IMR-90 (cell line): ENCODE measurements around the gene SNRNP200. TPM values are rescaled to one million over a fixed set of nuclear protein-coding genes. Genes with fewer than 3 reads are reported as not detected.

Experiments
- ATAC-seq: fragments of 200-7000 bp; cut with Tn5 transposase; 2 replicates; pipeline ENCODE4 v1.9.1; 2020; ENCODE audit warnings: low read depth, mild to moderate bottlenecking, moderate library complexity
- BruUV-seq: library from RNA; stranded (reverse); fragments of 400-500 nt; replicated peaks from 2 replicates; lab custom pipeline; 2021; lab: Mats Ljungman, UMichigan
- CTCF ChIA-PET: fragments of 300-600 bp; formaldehyde crosslinking; extraction: SDS; loops from one replicate; lab custom pipeline; 2021; ENCODE audit warnings: antibody characterized with exemption; lab: Yijun Ruan, JAX
- POLR2A ChIA-PET: fragments of 300-600 bp; sonication (Branson Sonifier 250); formaldehyde crosslinking; loops from one replicate; lab custom pipeline; 2022; ENCODE audit warnings: antibody characterized with exemption; ENCODE audit not compliant: unreplicated experiment; lab: Charles Lee
- DNase-seq: peaks from one replicate; pipeline ENCODE4 v3.0.0; 2013
- H2AFZ ChIP-seq: replicated peaks from 2 replicates; pipeline ENCODE3; 2013; ENCODE audit warnings: low read length, mild to moderate bottlenecking; ENCODE audit not compliant: poor library complexity
- H2AK5ac ChIP-seq: 2 replicates; pipeline ENCODE4 v1.6.1; 2013; ENCODE audit warnings: low read depth, low read length, inconsistent platforms
- H2AK9ac ChIP-seq: replicated peaks from 2 replicates; pipeline ENCODE3; 2013; ENCODE audit warnings: mild to moderate bottlenecking, low read depth, low read length, moderate library complexity; ENCODE audit not compliant: poor library complexity
- H2BK120ac ChIP-seq: 2 replicates; pipeline ENCODE4 v1.6.1; 2013; ENCODE audit warnings: low read depth, low read length, inconsistent platforms
- H2BK15ac ChIP-seq: 3 replicates; pipeline ENCODE4 v1.6.1; 2013; ENCODE audit warnings: low read depth, low read length, inconsistent platforms
- H2BK20ac ChIP-seq: 2 replicates; pipeline ENCODE4 v1.6.1; 2013; ENCODE audit warnings: low read depth, mild to moderate bottlenecking, inconsistent platforms, low read length, moderate library complexity
- H2BK5ac ChIP-seq: 2 replicates; pipeline ENCODE4 v1.6.1; 2013; ENCODE audit warnings: mild to moderate bottlenecking, low read depth, low read length, inconsistent platforms; ENCODE audit not compliant: poor library complexity, severe bottlenecking
- H3K14ac ChIP-seq: replicated peaks from 2 replicates; pipeline ENCODE4 v1.6.1; 2013; ENCODE audit warnings: low read depth, low read length, inconsistent platforms
- H3K18ac ChIP-seq: 2 replicates; pipeline ENCODE4 v1.6.1; 2013; ENCODE audit warnings: low read depth, low read length, control low read depth
- H3K23ac ChIP-seq: 2 replicates; pipeline ENCODE4 v1.6.1; 2013; ENCODE audit warnings: low read depth, low read length, inconsistent platforms
- H3K27ac ChIP-seq: 2 replicates; pipeline ENCODE4 v1.5.1; 2013; ENCODE audit warnings: mild to moderate bottlenecking, control low read depth, low read length; ENCODE audit not compliant: insufficient read depth
- H3K27me3 ChIP-seq: 2 replicates; pipeline ENCODE4 v1.6.1; 2013; ENCODE audit warnings: low read length; ENCODE audit not compliant: control insufficient read depth, insufficient read depth
- H3K36me3 ChIP-seq: 2 replicates; pipeline ENCODE4 v1.6.1; 2013; ENCODE audit warnings: low read length, mixed read lengths; ENCODE audit not compliant: control insufficient read depth, insufficient read depth
- H3K4ac ChIP-seq: 2 replicates; pipeline ENCODE4 v1.6.1; 2013; ENCODE audit warnings: low read depth, low read length, inconsistent platforms
- H3K4me1 ChIP-seq: 2 replicates; pipeline ENCODE4 v1.6.1; 2013; ENCODE audit warnings: low read length, mixed read lengths; ENCODE audit not compliant: control insufficient read depth, insufficient read depth
- H3K4me2 ChIP-seq: 2 replicates; pipeline ENCODE4 v1.6.1; 2013; ENCODE audit warnings: low read depth, mild to moderate bottlenecking, control low read depth, low read length, moderate library complexity
- H3K4me3 ChIP-seq: 2 replicates; pipeline ENCODE4 v1.5.1; 2013; ENCODE audit warnings: low read depth, mild to moderate bottlenecking, control low read depth, low read length, moderate library complexity; ENCODE audit not compliant: insufficient read depth
- H3K56ac ChIP-seq: 2 replicates; pipeline ENCODE4 v1.6.1; 2013; ENCODE audit warnings: low read length, inconsistent platforms; ENCODE audit not compliant: insufficient read depth; ENCODE audit errors: extremely low read depth
- H3K79me1 ChIP-seq, 2 experiments: 2 replicates each; pipeline ENCODE4 v1.6.1; 2013; ENCODE audit warnings: low read length in 2 of 2, inconsistent platforms in 1 of 2, low read depth in 1 of 2
- H3K9ac ChIP-seq: 2 replicates; pipeline ENCODE4 v1.6.1; 2013; ENCODE audit warnings: low read depth, low read length, control low read depth
- H3K9me1 ChIP-seq: 2 replicates; pipeline ENCODE4 v1.6.1; 2013; ENCODE audit warnings: low read length, inconsistent platforms; ENCODE audit not compliant: insufficient read depth
- H3K9me3 ChIP-seq: 2 replicates; pipeline ENCODE4 v1.6.1; 2013; ENCODE audit warnings: low read length; ENCODE audit not compliant: control insufficient read depth, insufficient read depth
- H4K20me1 ChIP-seq: 2 replicates; pipeline ENCODE4 v1.6.1; 2013; ENCODE audit warnings: low read length, inconsistent platforms; ENCODE audit not compliant: insufficient read depth
- H4K5ac ChIP-seq: 2 replicates; pipeline ENCODE4 v1.6.1; 2013; ENCODE audit warnings: mild to moderate bottlenecking, low read depth, low read length, control low read depth
- H4K8ac ChIP-seq, 2 experiments: 2 replicates each; pipeline ENCODE4 v1.6.1; 2013; ENCODE audit warnings: low read depth in 2 of 2, low read length in 2 of 2, control low read depth in 1 of 2, inconsistent platforms in 1 of 2
- H4K91ac ChIP-seq: 2 replicates; pipeline ENCODE4 v1.6.1; 2013; ENCODE audit warnings: low read depth, low read length, inconsistent platforms; ENCODE audit not compliant: insufficient read depth
- MXI1 ChIP-seq: IDR thresholded peaks from 2 replicates; pipeline ENCODE4 v1.6.1; 2012; ENCODE audit warnings: low read depth, mild to moderate bottlenecking, low read length, moderate library complexity, borderline replicate concordance
- NFE2L2 ChIP-seq: fragments of 150-350 bp; IDR thresholded peaks from 2 replicates; pipeline ENCODE4 v1.6.1; 2016; ENCODE audit warnings: low read depth, mild to moderate bottlenecking, low read length
- POLR2A ChIP-seq: IDR thresholded peaks from 2 replicates; pipeline ENCODE4 v1.6.1; 2012; ENCODE audit warnings: mild to moderate bottlenecking, low read depth, low read length
- RFX5 ChIP-seq: IDR thresholded peaks from 2 replicates; pipeline ENCODE4 v1.8.0; 2012; ENCODE audit warnings: low read depth, mild to moderate bottlenecking, low read length, moderate library complexity
- WGBS, 2 experiments: methylation state at CpG; one replicate each; pipeline versions ENCODE4 v1.1.5 to v1.1.7; 2013; ENCODE audit warnings: missing lambda C conversion rate in 2 of 2; ENCODE audit not compliant: insufficient read length in 1 of 2; ENCODE audit errors: extremely low coverage in 2 of 2; 5-methylcytosine and 5-hydroxymethylcytosine counted together
- dilution Hi-C: fragments of 300-500 bp; cut with HindIII; formaldehyde crosslinking; loops from one replicate; pipeline ENCODE4 v1.14.3; 2018; ENCODE audit warnings: low sequenced_read_pairs; ENCODE audit not compliant: unreplicated experiment
- in situ Hi-C: fragments of 300-500 bp; cut with MboI; formaldehyde crosslinking; loops from 3 replicates; pipeline ENCODE4 v1.14.3; 2019; ENCODE audit warnings: low sequenced_read_pairs, inconsistent platforms, mixed read lengths
- intact Hi-C: fragments of 100-400 bp; cut with micrococcal nuclease; formaldehyde crosslinking; loops from 2 replicates; pipeline ENCODE4 v1.10.0; 2022
- polyA plus RNA-seq, 3 experiments: library from polyadenylated mRNA; depleted of rRNA; stranded (reverse); fragments of >200 nt; gene quantifications; 2 replicates each; pipeline ENCODE4 v1.2.3, GENCODE V29; 2012; ENCODE audit warnings: low replicate concordance in 1 of 3
- total RNA-seq: library from RNA; depleted of rRNA; stranded (reverse); fragments of >200 nt; gene quantifications from 2 replicates; pipeline ENCODE4 v1.2.3, GENCODE V29; 2012

The SNRNP200 gene
- total and polyA plus RNA-seq, 2 of the 4 experiments (the other 2 are of a cell fraction): 44.1 to 108 TPM

GRCh38 chr2:96252526-96252925 is 52.8 kb downstream of the SNRNP200 start:
- Histone ChIP-seq H2BK20ac (no peak overlapping the region), H2BK120ac (no peak overlapping the region), H3K79me1 (peaks cover 11 to 38% of the 10 kb centered on the region in 2 experiments; a peak in 3 of 4 replicates), H3K27me3 (no peaks in the 10 kb centered on the region), H3K4me1 (peaks cover 11% of the 10 kb centered on the region), H3K9ac (no peak overlapping the region), H3K4me3 (no peak overlapping the region), H3K56ac (no peak overlapping the region; the same call in 1 of the 2 replicates), H3K4me2 (no peak overlapping the region), H3K27ac (peak overlapping the region; percentile 4; the same call in 1 of the 2 replicates), H2AK9ac (peak overlapping the region; percentile 74), H3K14ac (no peak overlapping the region), H2AK5ac (peak overlapping the region; percentile 8; the same call in 1 of the 2 replicates), H4K8ac (no peak overlapping the region), H2AFZ (no peak overlapping the region), H3K9me3 (no peaks in the 10 kb centered on the region), H3K9me1 (peaks cover 23% of the 10 kb centered on the region), H3K4ac (peak overlapping the region; percentile 40), H3K36me3 (peaks cover 35% of the 10 kb centered on the region), H2BK5ac (peak overlapping the region; percentile 55), H4K20me1 (peaks cover 11% of the 10 kb centered on the region), H3K18ac (no peak overlapping the region), H4K5ac (no peak overlapping the region), H2BK15ac (no peak overlapping the region), H4K91ac (no peak overlapping the region), H3K23ac (0 out of 2 replicates have a peak overlapping the region, but pooled peaks have one; percentile 55)
- BruUV-seq: no TSS peak
- POLR2A ChIA-PET: no interaction called here
- dilution Hi-C loops: no loop called here
- CTCF ChIA-PET: interaction anchor here (0.5 kb wide), 1 partner anchor 63 kb away, joined by 6 read pairs; no protein-coding TSS in a partner anchor
- DNase-seq: no peak
- in situ Hi-C loops: loop anchor here (25.0 kb wide), 1 partner anchor 240 kb away; no protein-coding TSS in a partner anchor
- no peak for TF ChIP-seq NFE2L2
- TF ChIP-seq POLR2A: no peak
- no peak for TF ChIP-seq MXI1
- no peak for TF ChIP-seq RFX5
- no peak for ATAC-seq
- intact Hi-C loops: no loop called here
- WGBS, 2 experiments: no CpG with 5 or more reads among the region's 8 CpGs
